WTC11 (cell line): ENCODE data around the gene FMNL1.

Experiments
- CTCF ChIP-seq: fragments of 200-600 bp; IDR thresholded peaks from 2 replicates; pipeline ENCODE4 v1.8.0; 2022; ENCODE audit warnings: antibody characterized with exemption
- E2F4 ChIP-seq: sonication (generic); formaldehyde crosslinking; IDR thresholded peaks from 2 replicates; pipeline ENCODE4 v1.8.1; 2022; ENCODE audit warnings: low read depth, mild to moderate bottlenecking, moderate library complexity, missing genetic modification reagents, borderline replicate concordance
- MAX ChIP-seq: sonication (generic); formaldehyde crosslinking; IDR thresholded peaks from 2 replicates; pipeline ENCODE4 v1.8.0; 2022; ENCODE audit warnings: mild to moderate bottlenecking, missing genetic modification reagents
- NFE2L1 ChIP-seq: sonication (generic); formaldehyde crosslinking; IDR thresholded peaks from 2 replicates; pipeline ENCODE4 v1.8.1; 2023; ENCODE audit warnings: missing genetic modification reagents
- RORB ChIP-seq: fragments of 250-450 bp; sonication (Bioruptor Pico); IDR thresholded peaks from 2 replicates; pipeline ENCODE4 v1.9.0; 2021; ENCODE audit warnings: mild to moderate bottlenecking

- TF ChIP-seq E2F4 (no peak), RORB (CRISPR knock-in tag) (no peak), CTCF (no peak), MAX (CRISPR knock-in tag) (no peak), NFE2L1 (no peak)
These were observed at the start of gene FMNL1 for GRCh38 chr17:45221081-45222013.
